Caki2 (cell line): ENCODE results near the gene PPP2R5C. TPM values are rescaled to one million over a fixed set of nuclear protein-coding genes. Genes with fewer than 3 reads are reported as not detected.
A peak's percentile ranks its signal among the peaks of the same experiment; 100 is the strongest.
"Not testable (repeated sequence)": the region's sequence is repeated elsewhere in the genome, so short reads cannot be mapped to it uniquely, and the experiment has no call there.

Experiments
- DNase-seq: peaks from one replicate; pipeline ENCODE4 v3.0.0-alpha.2; 2015; ENCODE audit warnings: low read depth
- in situ Hi-C: cut with HindIII; loops from 2 replicates; pipeline ENCODE4 v1.10.0; 2016; ENCODE audit warnings: low sequenced_read_pairs, low pct_unique_long_range_greater_than_20kb, mixed read lengths
- total RNA-seq: library from RNA; depleted of rRNA; stranded (reverse); fragments of >200 nt; shearing (Covaris generic); gene quantifications from 2 replicates; pipeline ENCODE4 v1.2.3, GENCODE V29; 2014; ENCODE audit warnings: low replicate concordance; rRNA removed

Gene PPP2R5C
- 63.8 and 73.8 TPM in 2 replicates for total RNA-seq

DNA sequence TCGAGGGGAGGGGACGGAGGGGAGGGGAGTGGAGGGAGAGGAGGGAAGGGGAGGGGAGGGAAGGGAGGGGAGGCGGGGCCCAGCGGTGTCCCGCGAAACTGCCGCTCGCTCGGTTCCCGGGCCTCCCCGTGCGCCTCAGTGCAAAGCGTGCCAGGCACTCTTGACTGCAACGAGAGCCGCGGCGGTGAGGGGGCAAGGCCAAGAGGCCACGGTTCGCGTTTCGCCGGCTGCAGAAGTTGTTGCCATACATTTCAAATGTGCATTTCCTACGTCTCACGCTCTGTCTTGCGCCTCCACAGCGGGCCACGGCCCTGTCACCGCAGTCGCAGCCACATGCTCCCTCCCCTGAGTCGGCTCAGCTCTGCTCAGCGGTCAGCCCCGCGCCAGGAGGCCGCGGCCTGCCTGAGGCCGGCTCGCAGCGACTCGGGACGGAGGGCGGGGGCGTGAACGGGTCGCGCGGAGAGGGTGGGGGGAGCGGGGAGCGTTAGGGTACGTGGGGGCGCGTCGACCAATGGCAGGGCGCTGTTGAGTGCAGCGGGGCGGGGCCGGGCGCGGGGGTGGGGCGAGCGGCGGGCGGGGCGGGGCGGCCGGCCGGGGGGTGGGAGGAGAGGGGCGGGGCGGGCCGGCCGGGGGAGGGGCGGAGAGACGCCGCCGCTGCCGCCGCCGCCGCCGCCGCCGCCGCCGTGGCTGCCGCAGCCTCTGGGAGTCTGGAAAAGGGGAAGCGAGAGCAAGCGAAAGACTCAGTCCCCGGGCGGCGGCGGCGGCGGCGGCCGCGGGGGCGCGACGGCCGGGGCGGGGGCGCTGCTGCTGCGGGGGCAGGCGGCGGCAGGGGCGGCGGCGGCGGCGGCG lies at the start of gene PPP2R5C:
Gene PPP2R5C, plus strand, starts transcription at position 678 of the 849 bp plus-strand sequence. CDS start 185 bp downstream, outside the sequence.
- in situ Hi-C loops, result no loop called here
- DNase-seq, result peak; percentile 66

DNA sequence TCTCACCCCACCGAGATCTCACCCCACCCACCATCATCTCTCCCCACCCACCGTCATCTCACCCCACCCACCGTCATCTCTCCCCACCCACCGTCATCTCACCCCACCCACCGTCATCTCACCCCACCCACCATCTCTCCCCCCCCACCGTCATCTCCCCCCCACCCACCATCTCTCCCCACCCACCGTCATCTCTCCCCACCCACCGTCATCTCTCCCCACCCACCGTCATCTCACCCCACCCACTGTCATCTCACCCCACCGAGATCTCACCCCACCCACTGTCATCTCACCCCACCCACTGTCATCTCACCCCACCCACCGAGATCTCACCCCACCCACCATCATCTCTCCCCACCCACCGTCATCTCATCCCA lies 49.7 kb upstream of the PPP2R5C start:
- DNase-seq, in situ Hi-C loops: not testable (repeated sequence)

DNA sequence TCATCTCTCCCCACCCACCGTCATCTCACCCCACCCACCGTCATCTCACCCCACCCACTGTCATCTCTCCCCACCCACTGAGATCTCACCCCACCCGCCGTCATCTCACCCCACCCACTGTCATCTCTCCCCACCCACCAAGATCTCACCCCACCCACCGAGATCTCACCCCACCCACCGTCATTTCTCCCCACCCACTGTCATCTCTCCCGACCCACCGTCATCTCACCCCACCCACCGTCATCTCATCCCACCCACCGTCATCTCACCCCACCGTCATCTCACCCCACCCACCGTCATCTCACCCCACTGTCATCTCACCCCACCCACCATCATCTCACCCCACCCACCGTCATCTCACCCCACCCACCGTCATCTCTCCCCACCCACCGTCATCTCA lies 49.2 kb upstream of the PPP2R5C start:
- DNase-seq, in situ Hi-C loops: not testable (repeated sequence)

DNA sequence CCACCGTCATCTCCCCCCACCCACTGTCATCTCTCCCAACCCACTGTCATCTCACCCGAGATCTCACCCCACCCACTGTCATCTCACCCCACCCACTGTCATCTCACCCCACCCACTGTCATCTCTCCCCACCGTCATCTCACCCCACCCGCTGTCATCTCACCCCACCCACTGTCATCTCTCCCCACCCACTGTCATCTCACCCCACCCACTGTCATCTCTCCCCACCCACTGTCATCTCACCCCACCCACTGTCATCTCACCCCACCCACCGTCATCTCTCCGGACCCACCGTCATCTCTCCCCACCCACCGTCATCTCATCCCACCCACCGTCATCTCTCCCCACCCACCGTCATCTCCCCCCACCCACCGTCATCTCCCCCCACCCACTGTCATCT lies 48.4 kb upstream of the PPP2R5C start:
- in situ Hi-C loops, DNase-seq: not testable (repeated sequence)

DNA sequence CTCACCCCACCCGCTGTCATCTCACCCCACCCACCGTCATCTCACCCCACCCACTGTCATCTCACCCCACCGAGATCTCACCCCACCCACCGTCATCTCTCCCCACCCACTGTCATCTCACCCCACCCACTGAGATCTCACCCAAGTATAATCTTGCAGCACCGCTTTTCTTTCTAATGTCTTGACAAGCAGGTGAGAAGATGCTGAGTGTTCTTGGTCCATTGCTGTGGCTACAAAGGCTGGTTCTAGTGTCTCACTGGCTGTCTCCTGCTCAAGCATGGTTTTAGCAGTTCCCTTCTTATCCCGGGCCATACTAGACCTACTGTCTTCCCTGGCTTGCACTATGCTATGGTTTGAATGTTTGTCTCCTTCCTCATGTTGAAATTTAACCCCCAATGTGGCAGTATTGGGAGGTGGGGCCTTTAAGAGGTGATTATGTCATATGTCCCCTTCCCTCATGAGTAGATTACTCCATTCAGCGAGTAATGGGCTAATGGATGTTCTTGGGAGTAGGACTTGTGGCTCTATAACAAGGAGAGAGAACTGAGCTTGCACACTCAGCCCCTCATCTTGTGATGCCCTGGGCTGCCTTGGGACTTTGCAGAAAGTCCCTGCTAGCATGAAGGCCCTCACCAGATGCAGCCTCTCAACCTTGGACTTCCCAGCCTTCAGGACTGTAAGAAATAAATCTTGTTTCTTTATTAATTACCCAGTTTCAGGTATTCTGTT lies 47.7 kb upstream of the PPP2R5C start:
- no peak for DNase-seq
- in situ Hi-C loops, result no loop called here

DNA sequence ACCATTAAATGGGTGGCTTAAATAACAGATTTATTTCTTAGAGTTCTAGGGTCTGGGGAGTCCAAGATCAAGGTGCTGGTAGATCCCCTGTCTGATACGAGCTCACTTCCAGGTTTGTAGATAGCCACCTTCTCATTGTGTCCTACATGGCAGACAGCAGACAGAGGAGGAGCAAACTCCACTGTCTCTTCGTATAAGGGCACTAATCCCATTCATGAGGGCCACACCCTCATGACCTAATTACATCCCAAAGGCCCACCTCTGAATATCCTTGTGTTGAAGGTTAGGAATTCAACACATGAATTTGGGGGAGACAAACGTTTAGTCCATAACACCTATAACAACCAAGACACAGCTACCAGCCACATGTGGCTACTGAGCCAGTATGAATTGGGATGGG lies 47.1 kb upstream of the PPP2R5C start:
- no peak for DNase-seq
- in situ Hi-C loops, result no loop called here

DNA sequence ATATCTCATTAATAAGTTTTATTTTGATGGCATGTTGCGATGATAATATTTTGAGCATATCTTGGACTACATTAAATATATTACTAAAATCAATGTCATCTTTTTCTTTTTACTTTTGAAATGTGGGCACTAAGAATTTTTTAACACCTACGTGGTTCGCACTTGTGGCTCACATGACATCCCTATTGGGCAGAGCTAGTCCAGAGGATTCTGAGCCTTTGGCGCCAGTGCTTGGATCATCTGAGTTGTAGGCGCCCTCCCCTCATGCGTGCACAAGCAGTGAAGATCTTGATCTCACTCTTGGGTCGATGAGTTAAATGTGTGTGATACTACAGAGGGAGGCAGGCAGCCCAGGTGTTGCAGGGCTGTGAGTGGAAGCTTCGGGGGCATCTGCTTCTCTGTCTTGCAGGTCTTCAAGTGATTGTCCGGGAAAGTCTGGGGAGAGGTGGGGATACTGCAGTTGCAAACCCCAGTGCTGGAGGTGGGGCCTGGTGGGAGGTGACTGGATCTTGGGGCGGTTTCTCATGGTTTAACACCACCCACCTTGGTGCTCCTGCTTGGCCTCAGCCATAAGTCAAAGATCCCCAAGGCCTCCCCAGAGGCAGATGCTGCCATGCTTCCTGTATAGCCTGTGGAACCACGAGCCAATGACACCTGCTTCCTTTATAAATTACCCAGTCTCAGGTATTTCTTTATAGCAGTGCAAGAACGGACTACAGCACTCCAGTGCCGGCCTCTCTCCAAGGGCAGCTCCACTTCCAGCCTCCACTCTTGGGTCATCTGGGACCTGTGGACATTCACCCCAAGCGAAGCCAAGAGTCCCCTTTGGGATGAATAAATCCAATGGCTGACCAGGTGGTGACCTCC lies 46.1 kb upstream of the PPP2R5C start:
- in situ Hi-C loops, result no loop called here
- no peak for DNase-seq

DNA sequence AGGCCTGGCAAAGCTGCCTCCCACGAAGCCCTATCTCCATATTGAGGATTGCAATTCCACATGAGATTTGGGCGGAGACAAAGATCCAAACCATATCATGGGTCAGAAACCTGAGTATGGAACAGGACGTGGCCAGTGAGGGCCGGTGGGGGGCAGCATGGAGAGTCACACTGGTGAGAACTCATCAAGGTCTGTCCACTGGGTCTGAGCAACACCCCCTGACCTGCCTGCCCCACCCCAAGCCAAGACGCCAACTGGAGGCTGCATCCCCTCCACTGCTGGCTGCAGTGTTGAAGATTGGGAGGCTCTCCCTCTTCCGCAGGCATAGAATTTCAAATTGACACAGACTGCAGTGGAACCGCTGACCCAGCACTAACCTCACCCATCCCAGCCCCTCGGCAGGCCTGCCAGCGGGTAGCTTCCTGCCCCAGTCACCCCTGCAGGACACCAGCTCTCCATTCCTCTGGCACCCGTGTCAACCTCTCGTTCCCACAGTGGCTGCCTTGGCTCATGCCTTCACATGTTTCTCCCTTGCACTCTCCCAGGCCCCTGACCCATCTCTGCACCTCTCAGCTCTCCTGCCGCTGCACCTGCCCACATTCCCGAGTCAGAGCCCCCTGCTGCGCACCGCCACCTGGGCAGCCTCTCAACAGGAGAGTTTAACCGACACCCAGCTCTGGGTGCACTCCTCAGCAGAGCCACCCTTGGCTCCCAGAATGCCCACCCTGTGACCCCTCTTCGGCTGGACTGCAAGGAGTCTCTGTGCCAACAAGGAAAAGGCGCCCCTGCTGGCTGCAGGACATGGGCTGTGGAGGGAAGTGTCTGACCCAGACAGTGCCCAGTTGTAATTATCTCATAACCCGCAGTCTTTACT lies 45.2 kb upstream of the PPP2R5C start:
- in situ Hi-C loops, result no loop called here
- no peak for DNase-seq

DNA sequence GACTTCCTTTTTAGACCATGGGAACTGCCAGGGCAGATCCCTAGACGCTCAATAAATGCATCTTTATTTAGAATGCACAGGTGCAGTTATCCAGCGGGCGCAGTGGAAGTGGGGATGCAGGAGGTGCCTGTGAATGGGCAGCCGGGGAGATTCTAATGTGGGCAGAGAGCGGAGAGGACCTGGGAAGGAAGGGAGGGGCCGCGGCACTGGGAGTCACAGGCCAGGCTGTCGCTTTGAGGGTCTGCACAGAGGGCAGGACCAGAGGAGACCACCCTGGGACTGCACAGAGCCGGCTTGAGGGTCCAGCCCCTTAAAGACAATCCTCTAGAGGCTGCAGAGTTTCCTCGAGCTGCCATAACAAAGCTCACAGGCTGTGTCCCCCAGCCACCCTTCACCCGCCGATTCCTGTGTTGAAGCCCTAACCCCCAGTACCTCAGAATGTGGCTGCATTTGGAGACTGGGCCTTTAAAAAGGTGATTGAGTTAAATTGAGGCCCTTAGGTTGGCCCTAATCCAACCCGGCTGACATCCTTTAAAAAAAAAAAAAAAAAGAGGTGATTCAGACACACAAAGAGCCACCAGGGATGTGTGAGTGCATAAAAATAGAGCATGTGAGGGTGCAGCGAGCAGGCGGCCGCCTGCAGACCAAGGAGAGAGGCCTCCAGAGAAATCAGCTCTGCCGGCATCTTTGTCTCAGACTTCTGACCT lies 44.4 kb upstream of the PPP2R5C start:
- in situ Hi-C loops, result no loop called here
- DNase-seq, result no peak

DNA sequence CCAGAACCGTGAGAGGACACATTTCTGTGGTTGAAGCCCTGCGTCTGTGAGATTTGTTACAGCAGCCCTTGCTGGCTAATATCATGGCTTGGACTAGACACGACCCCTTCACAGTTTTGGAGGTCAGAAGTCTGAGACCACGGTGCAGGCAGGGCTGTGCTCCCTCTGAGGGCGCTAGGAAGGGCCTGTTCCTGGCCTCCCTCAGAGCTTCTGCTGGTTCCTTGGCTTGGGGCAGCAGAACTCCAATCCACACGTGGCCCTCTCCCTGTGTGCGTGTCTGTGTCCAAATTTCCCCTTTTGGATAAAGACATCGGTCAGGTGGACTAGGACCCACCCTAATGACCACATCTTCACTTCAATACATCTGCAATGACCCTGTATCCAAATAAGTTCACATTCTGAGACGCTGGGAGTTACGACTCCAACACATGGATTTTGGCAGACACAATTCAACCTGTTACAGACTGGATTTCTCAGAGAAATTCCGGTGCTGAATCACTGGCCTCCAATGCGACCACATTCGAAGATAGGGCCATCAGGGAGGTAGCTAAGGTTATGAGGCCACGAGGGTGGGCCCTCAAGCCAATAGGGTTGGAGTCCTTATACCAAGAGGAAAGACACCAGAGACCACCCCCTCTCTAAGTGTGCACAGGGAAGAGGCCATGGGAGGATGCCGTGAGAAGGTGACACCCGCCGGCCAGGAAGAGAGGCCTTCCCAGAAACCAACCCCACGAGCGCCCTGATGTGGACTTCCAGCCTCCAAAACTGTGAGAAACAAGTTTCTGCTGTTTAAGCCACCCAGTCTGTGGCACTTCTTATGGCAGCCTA lies 43.6 kb upstream of the PPP2R5C start:
- in situ Hi-C loops, result no loop called here
- DNase-seq, result no peak

DNA sequence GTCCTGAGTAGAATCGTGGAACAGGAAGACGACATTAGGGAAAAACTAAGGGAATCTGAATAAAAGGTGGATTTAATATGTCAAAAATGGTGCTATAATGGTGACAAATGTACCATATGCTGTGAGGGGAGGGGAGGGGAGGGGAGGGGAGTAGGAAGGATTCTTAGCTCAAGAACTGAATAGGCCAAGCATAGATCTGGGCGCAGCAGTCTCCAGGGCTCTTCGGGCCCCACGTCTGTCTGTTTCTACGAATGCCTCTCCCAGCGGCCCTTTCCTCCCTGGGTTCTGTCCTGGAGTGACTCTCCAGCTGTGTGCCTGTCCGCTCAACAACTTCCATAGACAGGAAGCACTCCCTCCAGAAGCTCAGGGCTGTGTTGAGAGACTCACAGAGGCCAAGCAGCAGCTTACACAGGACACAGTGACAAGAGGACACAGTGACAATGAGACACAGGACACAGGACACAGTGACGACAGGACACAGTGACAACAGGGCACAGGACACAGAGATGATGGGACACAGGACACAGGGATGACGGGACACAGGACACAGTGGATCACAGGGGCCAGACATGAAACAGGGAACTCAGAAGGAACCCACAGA lies 42.4 kb upstream of the PPP2R5C start:
- no peak for DNase-seq
- in situ Hi-C loops, result no loop called here

DNA sequence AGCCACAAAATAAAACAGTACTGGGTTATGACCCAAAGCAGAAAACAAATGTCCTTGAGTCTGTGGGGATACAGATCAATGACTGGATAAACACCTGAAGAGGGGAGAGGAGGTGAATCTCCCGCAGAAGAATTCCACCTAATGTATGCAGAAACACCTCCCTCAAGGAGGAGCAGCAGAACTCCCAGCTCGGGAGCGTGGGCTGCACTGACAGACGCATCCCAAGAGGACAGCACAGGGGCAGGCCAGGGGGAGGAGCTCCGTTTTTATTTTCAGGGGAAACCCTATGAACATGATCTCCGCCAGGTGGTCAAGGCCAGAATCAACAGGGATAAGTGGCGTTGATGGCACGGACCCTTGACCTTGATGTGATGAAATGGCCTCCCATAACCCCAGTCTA lies 41.8 kb upstream of the PPP2R5C start:
- no peak for DNase-seq
- in situ Hi-C loops, result no loop called here

DNA sequence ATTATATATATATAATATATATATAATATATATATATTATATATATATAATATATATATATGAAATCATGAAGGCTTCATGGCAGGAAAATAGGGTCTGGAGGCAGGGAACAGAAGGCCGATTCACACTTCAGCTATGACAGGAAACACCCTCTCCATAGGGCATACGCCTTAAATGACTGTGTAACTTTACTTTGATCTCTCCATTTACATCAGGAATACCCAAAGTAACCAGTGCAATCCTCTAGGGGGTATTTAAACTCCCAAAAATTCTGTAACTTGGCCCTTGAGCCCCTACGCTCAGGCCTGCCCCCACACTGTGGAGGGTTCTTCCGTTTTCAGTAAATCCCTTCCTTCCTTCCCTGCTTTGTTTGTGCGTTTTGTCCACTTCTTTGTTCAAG lies 40.4 kb upstream of the PPP2R5C start:
- no peak for DNase-seq
- in situ Hi-C loops, result no loop called here

DNA sequence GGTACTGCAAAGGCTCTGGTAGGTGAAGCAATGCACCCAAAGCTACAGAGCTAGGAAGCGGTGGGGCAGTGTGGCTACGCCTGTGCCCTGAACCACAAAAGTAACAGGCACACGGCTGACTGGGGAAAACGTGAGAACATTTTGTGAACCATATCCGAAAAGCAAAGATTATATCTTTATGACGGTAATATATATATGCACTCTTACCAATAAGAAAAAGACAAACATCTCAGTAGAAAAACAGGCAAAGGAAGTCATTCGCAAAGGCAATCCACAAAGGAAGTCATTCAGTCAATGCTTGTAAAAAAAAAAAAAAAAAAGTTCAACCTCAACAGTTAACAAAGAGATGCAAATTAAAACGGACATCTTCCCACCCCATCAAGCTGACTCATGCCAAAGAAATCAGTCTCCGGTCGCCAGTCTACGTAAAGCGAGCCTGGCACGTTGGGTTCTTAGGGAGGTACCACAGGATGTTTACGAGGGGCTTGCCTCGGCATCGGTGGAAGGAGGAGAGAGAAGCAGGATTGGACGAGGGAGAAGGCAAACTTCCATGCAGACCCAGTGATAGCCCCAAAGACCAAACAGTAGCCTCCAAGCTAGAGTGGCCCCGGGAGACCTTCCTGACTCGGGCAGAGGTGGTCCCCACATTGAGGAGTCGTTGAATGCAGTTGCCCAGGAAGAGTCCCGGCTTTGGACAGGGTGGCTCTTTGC lies 39.4 kb upstream of the PPP2R5C start:
- in situ Hi-C loops, result no loop called here
- DNase-seq, result peak; percentile 84

DNA sequence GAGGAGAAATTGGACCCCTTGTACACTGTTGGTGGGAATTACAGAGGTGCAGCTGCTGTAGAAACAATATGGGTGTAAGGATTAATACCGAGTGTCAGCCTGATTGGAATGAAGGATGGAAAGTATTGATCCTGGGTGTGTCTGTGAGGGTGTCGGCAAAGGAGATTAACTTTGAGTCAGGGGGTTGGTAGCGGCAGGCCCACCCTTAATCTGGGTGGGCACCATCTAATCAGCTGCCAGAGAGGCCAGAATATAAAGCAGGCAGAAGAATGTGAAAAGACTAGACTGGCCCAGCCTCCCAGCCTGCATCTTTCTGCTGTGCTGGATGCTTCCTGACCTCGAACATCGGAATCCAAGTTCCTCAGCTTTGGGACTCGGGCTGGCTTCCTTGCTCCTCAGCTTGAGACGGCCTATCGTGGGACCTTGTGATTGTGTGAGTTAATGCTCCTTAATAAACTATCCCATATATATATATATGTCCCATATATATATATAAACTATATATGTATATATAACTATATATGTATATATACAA lies 38.4 kb upstream of the PPP2R5C start:
- DNase-seq, result no peak

More for the DNA sequence above, 38.4 kb upstream of the PPP2R5C start:
- in situ Hi-C loops, result no loop called here
